Activated CD4-positive, alpha-beta memory T cell treated with anti-CD3 and anti-CD28 coated beads, Interleukin-2, amount 10 ng/mL, durations not matched to agents 7 days and 5 days (primary cell): Measurements from ENCODE around the gene TMEM207. TPM values are rescaled to one million over a fixed set of nuclear protein-coding genes. Genes with fewer than 3 reads are reported as not detected.
"Not testable (repeated sequence)": the region's sequence is repeated elsewhere in the genome, so short reads cannot be mapped to it uniquely, and the experiment has no call there.

Experiments
- CTCF ChIA-PET: fragments of 350-600 bp; sonication (Branson Sonifier 250); formaldehyde crosslinking; loops from one replicate; lab custom pipeline; 2021; ENCODE audit warnings: antibody characterized with exemption, inconsistent platforms; lab: Charles Lee
- POLR2A ChIA-PET: fragments of 350-600 bp; sonication (Branson Sonifier 250); formaldehyde crosslinking; loops from one replicate; lab custom pipeline; 2021; ENCODE audit warnings: antibody characterized with exemption; lab: Charles Lee
- DNase-seq: peaks from one replicate; pipeline ENCODE4 v3.0.0-alpha.2; 2020
- H3K27ac Mint-ChIP-seq: one replicate; pipeline ENCODE4 v1.8.0; 2021; ENCODE audit warnings: mild to moderate bottlenecking, mixed read lengths
- H3K27me3 Mint-ChIP-seq: one replicate; pipeline ENCODE4 v1.8.0; 2021; ENCODE audit warnings: mixed read lengths
- H3K36me3 Mint-ChIP-seq: one replicate; pipeline ENCODE4 v1.8.0; 2021; ENCODE audit warnings: low read depth, mixed read lengths
- H3K4me1 Mint-ChIP-seq: one replicate; pipeline ENCODE4 v1.8.0; 2021; ENCODE audit warnings: mixed read lengths
- H3K4me3 Mint-ChIP-seq: one replicate; pipeline ENCODE4 v1.8.0; 2021; ENCODE audit warnings: mild to moderate bottlenecking, mixed read lengths
- H3K9me3 Mint-ChIP-seq: one replicate; pipeline ENCODE4 v1.8.0; 2021; ENCODE audit warnings: mixed read lengths
- total RNA-seq, 2 experiments: library from RNA; stranded (reverse); gene quantifications; one replicate each; pipeline ENCODE4 v1.2.3, GENCODE V29; 2021

The TMEM207 gene
- total RNA-seq, 2 experiments from 2014 or later: not detected

GRCh38 chr3:190485830-190486532 is 36.3 kb upstream of the TMEM207 start:
- Mint-ChIP-seq H3K36me3 (no peaks in the 10 kb centered on the region), H3K9me3 (no peaks in the 10 kb centered on the region), H3K4me3 (no peak overlapping the region), H3K4me1 (no peaks in the 10 kb centered on the region), H3K27ac (no peak overlapping the region), H3K27me3 (peaks cover 49% of the 10 kb centered on the region)
- POLR2A ChIA-PET: no interaction called here
- DNase-seq: no peak
- CTCF ChIA-PET: no interaction called here

DNA sequence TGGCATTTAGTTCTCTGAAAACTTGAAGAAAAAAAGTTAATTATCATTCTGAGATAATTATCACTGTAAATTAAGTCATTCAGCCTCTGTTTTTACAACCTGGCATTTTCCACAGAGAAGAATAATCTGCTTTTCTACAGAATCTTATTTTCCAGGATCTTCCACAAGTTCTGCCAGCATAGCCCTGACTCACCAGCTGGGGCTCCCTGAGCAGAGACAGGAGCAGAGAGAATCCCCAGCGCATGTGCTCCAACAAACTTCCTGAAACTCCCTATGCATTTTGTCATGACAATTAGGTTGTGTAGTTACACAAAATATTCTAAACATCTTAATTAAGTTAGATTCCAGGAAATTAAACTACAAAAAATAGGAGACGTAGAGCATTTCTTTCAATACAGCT is 32.1 kb upstream of the TMEM207 start:
- no peak overlapping the region for H3K4me3 Mint-ChIP-seq

GRCh38 chr3:190473261-190473660 is 23.6 kb upstream of the TMEM207 start:
- H3K9me3 Mint-ChIP-seq, CTCF ChIA-PET, POLR2A ChIA-PET, DNase-seq, H3K4me1 Mint-ChIP-seq, H3K27ac Mint-ChIP-seq, H3K36me3 Mint-ChIP-seq, H3K4me3 Mint-ChIP-seq, H3K27me3 Mint-ChIP-seq: not testable (repeated sequence)

More for the DNA sequence above, 32.1 kb upstream of the TMEM207 start:
- Mint-ChIP-seq H3K36me3 (no peaks in the 10 kb centered on the region), H3K27me3 (peaks cover 26% of the 10 kb centered on the region), H3K4me1 (no peaks in the 10 kb centered on the region), H3K9me3 (no peaks in the 10 kb centered on the region), H3K27ac (no peak overlapping the region)
- ChIA-PET CTCF (no interaction called here), POLR2A (no interaction called here)
- DNase-seq: no peak

- ChIA-PET CTCF (no interaction called here), POLR2A (interaction anchor here (0.6 kb wide), 1 partner anchor 98 kb away, joined by 3 read pairs; no protein-coding TSS in a partner anchor)
- no peak overlapping the region for H3K27ac Mint-ChIP-seq
- peaks cover 4% of the 10 kb centered on the region for H3K9me3 Mint-ChIP-seq
- H3K4me3 Mint-ChIP-seq: no peak overlapping the region
- H3K4me1 Mint-ChIP-seq: no peaks in the 10 kb centered on the region
- no peaks in the 10 kb centered on the region for H3K36me3 Mint-ChIP-seq
- DNase-seq: no peak
- H3K27me3 Mint-ChIP-seq: peaks cover 21% of the 10 kb centered on the region
Observed at GRCh38 chr3:190467922-190468321, 18.2 kb upstream of the TMEM207 start.

DNA sequence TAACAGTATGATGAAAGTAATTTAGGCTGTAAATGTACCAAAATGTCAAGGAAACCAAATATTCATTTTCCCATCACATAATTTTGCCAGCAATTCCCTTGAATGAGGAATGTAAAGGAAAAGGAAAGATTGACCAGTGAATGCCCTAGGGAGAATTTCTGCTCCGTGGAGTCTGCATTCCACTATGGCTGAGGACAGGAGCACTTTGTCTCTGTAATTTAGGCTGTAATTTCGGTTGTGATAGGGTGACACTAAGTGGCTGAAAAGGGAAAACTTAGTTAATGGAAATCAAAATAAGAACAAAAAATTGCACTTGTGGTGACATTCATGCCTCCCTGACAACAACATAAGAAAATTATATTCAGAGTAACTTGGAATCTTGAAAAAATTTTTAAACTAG is 8.3 kb upstream of the TMEM207 start:
- CTCF ChIA-PET: no interaction called here
- peaks cover 11% of the 10 kb centered on the region for H3K27me3 Mint-ChIP-seq
- H3K4me1 Mint-ChIP-seq: no peaks in the 10 kb centered on the region
- no peak for DNase-seq
- no peak overlapping the region for H3K4me3 Mint-ChIP-seq
- H3K27ac Mint-ChIP-seq: no peak overlapping the region
- POLR2A ChIA-PET: no interaction called here
- H3K9me3 Mint-ChIP-seq: no peaks in the 10 kb centered on the region
- no peaks in the 10 kb centered on the region for H3K36me3 Mint-ChIP-seq

- DNase-seq: no peak
Observed at GRCh38 chr3:190456770-190457169, 7.1 kb upstream of the TMEM207 start.

GRCh38 chr3:190455828-190456227 is 6.1 kb upstream of the TMEM207 start:
- ChIA-PET POLR2A (no interaction called here), CTCF (no interaction called here)
- no peaks in the 10 kb centered on the region for H3K4me1 Mint-ChIP-seq
- H3K4me3 Mint-ChIP-seq: no peak overlapping the region
- H3K27ac Mint-ChIP-seq: no peak overlapping the region
- no peaks in the 10 kb centered on the region for H3K9me3 Mint-ChIP-seq
- no peak for DNase-seq
- H3K27me3 Mint-ChIP-seq: peaks cover 11% of the 10 kb centered on the region
- no peaks in the 10 kb centered on the region for H3K36me3 Mint-ChIP-seq

More at GRCh38 chr3:190456770-190457169, 7.1 kb upstream of the TMEM207 start:
- ChIA-PET POLR2A (no interaction called here), CTCF (no interaction called here)
- Mint-ChIP-seq H3K27ac (no peak overlapping the region), H3K36me3 (no peaks in the 10 kb centered on the region), H3K27me3 (peaks cover 11% of the 10 kb centered on the region), H3K9me3 (no peaks in the 10 kb centered on the region), H3K4me3 (no peak overlapping the region), H3K4me1 (no peaks in the 10 kb centered on the region)

GRCh38 chr3:190448256-190448655 is 1.4 kb downstream of the TMEM207 start:
- CTCF ChIA-PET: no interaction called here
- no peak overlapping the region for H3K27ac Mint-ChIP-seq
- H3K36me3 Mint-ChIP-seq: no peaks in the 10 kb centered on the region
- POLR2A ChIA-PET: no interaction called here
- H3K4me3 Mint-ChIP-seq: no peak overlapping the region
- H3K9me3 Mint-ChIP-seq: no peaks in the 10 kb centered on the region
- H3K27me3 Mint-ChIP-seq: peaks cover 3% of the 10 kb centered on the region
- DNase-seq: no peak
- H3K4me1 Mint-ChIP-seq: peaks cover 9% of the 10 kb centered on the region

GRCh38 chr3:190446573-190447279 is 3.0 kb downstream of the TMEM207 start:
- H3K27ac Mint-ChIP-seq: no peak overlapping the region
- no peak overlapping the region for H3K4me3 Mint-ChIP-seq
- H3K9me3 Mint-ChIP-seq: no peaks in the 10 kb centered on the region
- DNase-seq: no peak
- ChIA-PET CTCF (no interaction called here), POLR2A (no interaction called here)
- H3K27me3 Mint-ChIP-seq: peaks cover 3% of the 10 kb centered on the region
- H3K4me1 Mint-ChIP-seq: peaks cover 9% of the 10 kb centered on the region
- H3K36me3 Mint-ChIP-seq: no peaks in the 10 kb centered on the region

DNA sequence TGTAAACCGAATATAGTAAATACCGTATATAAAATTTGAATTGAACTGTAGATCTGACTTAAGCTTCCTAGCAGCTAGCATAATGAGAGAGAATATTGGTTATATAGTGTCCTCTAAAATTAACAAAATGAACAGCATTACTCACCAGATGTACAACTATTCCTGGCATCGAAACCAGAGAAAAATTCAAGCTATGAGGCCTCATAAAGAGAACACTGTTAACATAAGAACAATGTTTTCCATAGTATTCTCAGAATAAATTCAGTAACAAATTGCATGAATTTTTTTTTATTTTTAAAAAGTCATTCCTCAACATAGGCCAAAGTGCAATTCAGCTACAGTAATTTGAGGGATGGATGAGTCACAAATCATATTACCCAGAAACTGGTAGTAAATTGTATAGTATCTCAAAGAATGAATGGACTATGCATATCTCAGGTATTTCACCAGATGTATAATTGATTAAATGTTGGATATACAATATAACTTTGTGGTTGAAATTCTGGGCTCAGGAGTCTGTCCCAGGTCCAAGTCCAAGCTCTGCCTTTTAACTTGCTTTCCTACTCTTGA is 5.0 kb downstream of the TMEM207 start:
- Mint-ChIP-seq H3K27me3 (peaks cover 3% of the 10 kb centered on the region), H3K4me3 (no peak overlapping the region), H3K4me1 (peaks cover 9% of the 10 kb centered on the region), H3K9me3 (no peaks in the 10 kb centered on the region), H3K27ac (no peak overlapping the region), H3K36me3 (no peaks in the 10 kb centered on the region)
- no peak for DNase-seq
- ChIA-PET CTCF (no interaction called here), POLR2A (no interaction called here)

DNA sequence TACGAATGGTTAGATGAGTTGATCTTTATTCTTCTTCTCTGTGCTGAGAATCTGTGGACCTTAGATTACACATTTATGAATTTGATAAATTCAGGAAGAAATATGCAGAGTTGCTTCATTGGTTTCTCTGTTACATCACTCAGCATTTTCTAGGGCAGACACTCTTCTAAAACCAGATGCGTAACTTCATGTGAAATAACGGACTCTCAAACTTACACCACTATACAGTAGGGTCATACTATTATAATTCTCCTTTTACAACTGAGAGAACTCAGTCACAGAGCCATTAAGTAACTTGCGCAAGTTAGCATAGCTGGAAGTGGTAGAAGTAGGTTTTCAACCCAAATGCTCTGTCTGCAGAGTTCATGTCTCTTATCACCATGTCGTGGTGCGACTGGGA is 5.7 kb downstream of the TMEM207 start:
- H3K4me3 Mint-ChIP-seq: no peak overlapping the region
- POLR2A ChIA-PET: no interaction called here
- H3K36me3 Mint-ChIP-seq: no peaks in the 10 kb centered on the region
- CTCF ChIA-PET: no interaction called here
- peaks cover 9% of the 10 kb centered on the region for H3K4me1 Mint-ChIP-seq
- DNase-seq: no peak
- peaks cover 3% of the 10 kb centered on the region for H3K27me3 Mint-ChIP-seq
- H3K9me3 Mint-ChIP-seq: no peaks in the 10 kb centered on the region
- no peak overlapping the region for H3K27ac Mint-ChIP-seq

DNA sequence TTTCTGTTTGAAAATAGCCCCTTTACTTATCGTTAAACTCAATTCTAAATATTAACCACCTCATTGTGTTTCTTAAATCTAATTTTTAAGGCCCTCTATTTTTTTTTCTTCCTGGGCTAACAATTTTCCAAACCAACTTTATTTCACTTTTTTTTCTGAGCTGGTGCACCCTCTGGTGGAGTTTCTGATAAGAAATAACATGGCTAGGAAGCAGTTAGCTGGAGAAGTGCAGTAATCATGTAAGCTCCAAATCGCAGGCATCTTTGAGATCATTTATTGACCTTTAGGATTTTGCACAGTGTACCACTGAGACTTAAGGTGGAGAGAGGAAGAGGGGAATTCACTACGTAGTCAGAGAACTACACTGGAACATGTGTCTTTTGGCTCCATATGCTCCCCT is 6.4 kb downstream of the TMEM207 start:
- ChIA-PET POLR2A (interaction anchor here (0.7 kb wide), 1 partner anchor 151 kb away, joined by 3 read pairs; no protein-coding TSS in a partner anchor), CTCF (interaction anchor here (0.7 kb wide), 1 partner anchor 1058 kb away, joined by 3 read pairs; no protein-coding TSS in a partner anchor)
- no peak for DNase-seq
- H3K27ac Mint-ChIP-seq: no peak overlapping the region
- no peaks in the 10 kb centered on the region for H3K36me3 Mint-ChIP-seq
- no peak overlapping the region for H3K4me3 Mint-ChIP-seq
- no peaks in the 10 kb centered on the region for H3K9me3 Mint-ChIP-seq
- no peaks in the 10 kb centered on the region for H3K27me3 Mint-ChIP-seq
- H3K4me1 Mint-ChIP-seq: peaks cover 9% of the 10 kb centered on the region

DNA sequence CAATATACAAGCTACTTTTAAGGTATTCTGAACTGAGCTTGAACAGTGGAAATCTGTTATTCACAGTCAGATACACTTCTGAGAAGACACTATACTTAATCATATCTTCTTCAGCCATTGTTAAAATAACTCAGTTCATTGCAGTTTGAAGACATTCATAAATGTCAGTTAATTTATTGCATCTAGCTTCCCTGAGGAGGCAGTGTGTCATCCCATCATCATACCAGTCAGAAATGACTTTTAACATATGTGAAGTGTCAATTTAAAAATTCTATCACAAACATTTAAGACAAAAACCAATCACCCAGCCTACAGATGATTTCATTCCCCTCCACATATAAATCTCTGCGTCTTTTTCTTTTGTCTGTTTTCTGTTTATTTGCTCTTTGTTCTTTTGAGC is 7.5 kb downstream of the TMEM207 start:
- no peak overlapping the region for H3K27ac Mint-ChIP-seq
- no peaks in the 10 kb centered on the region for H3K9me3 Mint-ChIP-seq
- H3K27me3 Mint-ChIP-seq: peaks cover under 1% of the 10 kb centered on the region
- POLR2A ChIA-PET: no interaction called here
- H3K4me3 Mint-ChIP-seq: no peak overlapping the region
- no peak for DNase-seq
- peaks cover 9% of the 10 kb centered on the region for H3K4me1 Mint-ChIP-seq
- CTCF ChIA-PET: no interaction called here
- H3K36me3 Mint-ChIP-seq: no peaks in the 10 kb centered on the region
